Stimulated activated CD4-positive, alpha-beta T cell treated with anti-CD3 and anti-CD28 coated beads, TNF-alpha, amount 100 ng/mL, for 24 hours (primary cell): Measurements from ENCODE around the gene FAM107B.
A peak's percentile ranks its signal among the peaks of the same experiment; 100 is the strongest.
"Not testable (repeated sequence)": the region's sequence is repeated elsewhere in the genome, so short reads cannot be mapped to it uniquely, and the experiment has no call there.

Experiments
- DNase-seq, 3 experiments: peaks; one replicate each; pipeline ENCODE4 v3.0.0-alpha.2; 2020; ENCODE audit warnings: low read depth in 3 of 3

FAM107B gene

DNA sequence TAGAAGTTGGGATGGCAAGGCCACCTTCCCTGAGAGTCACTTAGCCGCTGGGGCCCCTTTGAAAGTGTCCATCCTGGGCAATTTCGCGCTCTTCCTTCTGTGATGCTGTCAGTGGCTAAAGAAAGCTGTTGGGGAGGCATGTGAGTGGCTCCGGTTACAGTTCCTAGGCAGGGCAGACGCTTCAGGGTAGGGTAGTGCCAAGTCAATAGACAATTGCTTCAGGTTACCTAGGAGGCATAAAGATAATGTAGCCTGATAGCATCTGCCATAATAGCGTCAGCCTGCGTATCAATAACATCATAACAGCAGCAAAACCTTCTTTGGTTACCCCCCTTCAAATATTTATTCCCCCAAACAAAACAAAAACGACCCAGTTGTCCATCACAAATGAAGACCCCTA is at the start of gene FAM107B:
TSS of gene FAM107B (minus strand) at position 101 of the 400 bp plus-strand sequence. CDS start 234 bp downstream, outside the sequence.
- no peak for DNase-seq

DNA sequence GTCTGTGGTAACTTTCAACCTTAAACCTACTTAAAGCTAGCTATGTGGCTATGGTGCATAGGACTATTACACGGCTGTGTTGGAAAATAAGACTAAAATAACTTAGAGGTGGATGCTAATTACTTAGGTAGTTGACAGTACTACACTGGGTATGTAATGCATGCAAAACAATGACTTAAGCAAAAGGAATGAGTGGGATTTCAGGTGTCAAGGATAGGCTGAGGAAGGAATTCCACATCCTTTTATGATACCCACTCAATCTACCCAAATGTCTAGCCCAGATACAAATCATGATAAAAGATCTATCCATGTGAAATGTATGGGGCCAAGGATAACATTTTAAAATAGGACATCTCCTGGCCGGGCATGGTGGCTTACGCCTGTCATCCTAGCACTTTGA is 49.3 kb upstream of the FAM107B start:
- DNase-seq: no peak

DNA sequence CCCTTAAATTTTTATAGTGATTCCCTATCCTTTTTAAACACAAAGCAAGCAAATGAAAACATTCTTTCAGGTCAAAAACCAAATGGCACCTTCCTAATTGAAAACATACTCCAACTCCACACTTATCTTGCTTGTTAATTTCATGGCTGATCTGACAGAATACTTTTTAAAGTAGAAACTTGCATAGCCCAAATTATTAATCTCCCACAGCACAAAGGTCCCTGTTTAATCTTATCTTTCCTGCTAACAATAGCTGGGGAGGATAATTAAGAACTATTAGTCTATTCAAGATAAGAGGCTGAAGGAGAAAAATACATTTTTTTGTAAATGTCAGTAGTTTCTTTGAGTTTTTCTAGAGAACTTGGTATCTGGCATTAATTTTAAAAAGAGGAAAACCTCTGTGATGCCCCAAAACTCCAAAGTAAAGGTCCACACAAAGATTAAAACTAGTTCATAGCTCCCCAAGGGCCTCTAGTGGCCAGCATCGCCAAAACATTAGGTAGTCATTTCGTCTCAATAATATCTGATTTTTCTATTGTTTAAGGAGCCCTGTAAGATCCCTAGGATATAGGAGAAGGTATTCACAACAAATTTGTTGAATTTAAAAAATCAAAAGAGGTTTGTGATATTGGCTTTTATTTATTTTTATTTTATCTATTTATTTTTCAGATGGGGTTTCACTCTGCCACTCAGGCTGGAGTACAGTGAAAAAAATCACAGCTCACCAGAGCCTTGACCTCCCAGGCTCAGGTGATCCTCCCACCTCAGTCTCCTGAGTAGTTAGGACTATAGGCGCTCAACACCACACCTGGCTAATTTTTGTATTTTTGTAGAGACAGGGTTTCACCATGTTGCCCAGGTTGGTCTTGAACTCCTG is 48.4 kb upstream of the FAM107B start:
- DNase-seq: peak in 2 of 3 experiments; percentile 17 to 26

DNA sequence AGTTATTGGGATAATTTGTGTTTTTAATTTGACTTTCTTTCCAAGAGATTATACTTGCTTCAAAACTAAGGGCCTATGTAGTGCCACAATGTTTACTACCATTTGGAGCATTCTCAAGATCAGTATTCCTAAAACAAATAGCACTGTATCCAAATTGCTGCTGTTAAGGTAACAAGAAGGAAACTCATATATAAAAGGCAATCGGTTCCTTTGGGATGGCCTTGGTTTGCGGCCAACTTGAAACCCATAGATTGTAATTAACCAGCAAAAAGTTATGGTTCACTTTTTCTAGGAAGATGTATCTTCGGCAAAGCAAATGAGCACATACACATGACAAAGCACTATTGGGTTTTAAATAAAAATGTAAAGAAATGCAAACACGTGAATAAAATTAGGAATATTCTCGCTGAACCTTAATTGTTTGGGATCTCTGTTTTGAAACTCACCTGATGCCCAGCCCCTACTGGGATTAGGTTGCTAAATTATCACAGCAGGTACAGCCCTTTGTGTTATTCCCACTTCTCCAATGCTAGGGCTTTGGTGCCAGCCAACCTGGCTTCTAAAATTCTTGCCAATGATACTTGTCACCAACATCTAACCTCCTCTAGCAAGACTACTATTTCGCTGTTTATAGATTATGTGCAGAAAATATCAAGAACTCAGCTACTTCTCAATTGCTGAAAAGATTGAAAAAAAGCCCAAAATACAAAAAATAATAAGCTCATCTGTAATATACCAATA is 47.1 kb upstream of the FAM107B start:
- no peak for DNase-seq

DNA sequence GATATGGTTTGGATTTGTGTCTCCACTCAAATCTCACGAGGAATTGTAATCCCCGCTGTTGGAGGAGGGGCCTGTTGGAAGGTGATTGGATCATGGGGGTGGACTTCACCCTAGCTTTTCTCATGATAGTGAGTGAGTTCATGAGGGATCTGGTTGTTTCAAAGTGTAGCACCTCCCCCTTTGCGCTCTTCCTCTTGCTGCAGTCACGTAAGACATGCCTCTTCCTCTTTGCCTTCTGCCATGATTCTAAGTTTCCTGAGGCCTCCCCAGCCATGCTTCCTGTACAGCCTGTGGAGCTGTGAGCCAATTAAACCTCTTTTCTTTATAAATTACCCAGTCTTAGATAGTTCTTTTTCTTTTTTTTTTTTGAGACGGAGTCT is 46.1 kb upstream of the FAM107B start:
- no peak for DNase-seq

DNA sequence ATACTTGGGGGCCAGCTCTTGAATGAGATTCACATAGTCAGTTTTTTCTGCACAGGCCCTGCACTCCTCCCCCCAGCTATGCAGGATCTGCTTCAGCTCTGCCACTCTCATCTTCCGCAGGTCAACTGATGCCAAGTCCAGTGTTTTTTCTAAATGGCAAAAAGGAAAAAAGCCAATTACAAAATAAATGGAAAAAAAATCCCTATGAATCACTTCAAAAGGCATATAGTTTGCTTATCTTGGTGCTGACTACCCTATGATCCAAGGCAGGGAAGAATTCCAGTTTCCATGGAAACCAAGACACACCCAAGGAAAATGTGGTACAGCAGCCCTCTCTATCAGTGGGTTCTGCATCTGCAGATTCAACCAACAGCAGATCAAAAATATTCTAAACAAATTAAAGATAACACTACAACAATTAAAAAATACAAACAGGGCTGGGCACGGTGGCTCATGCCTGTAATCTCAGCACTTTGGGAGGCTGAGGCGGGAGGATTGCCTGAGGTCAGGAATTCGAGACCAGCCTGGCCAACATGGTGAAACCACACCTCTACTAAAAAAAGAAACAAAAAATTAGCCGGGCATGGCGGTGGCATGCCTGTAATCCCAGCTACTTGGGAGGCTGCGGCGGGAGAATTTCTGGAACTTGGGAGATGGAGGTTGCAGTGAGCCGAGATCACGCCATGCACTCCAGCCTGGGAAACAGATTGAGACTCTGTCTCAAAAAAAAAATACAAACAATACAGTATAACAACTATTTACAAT is 45.5 kb upstream of the FAM107B start:
- DNase-seq: no peak

DNA sequence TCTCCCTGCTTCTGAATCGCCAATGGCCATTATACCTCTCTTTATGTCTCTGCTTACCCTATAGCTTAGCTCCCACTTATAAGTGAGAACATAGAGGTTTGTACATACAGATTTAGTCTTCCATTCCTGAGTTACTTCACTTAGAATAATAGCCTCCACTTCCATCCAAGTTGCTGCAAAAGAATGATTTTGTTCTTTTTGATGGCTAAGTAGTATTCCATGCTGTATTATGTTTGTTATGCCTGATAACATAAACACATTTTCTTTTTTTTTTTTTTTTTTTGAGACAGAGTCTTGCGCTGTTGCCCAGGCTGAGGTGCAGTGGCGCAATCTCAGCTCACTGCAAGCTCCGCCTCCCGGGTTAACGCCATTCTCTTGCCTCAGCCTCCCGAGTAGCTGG is 42.0 kb upstream of the FAM107B start:
- DNase-seq: not testable (repeated sequence)

DNA sequence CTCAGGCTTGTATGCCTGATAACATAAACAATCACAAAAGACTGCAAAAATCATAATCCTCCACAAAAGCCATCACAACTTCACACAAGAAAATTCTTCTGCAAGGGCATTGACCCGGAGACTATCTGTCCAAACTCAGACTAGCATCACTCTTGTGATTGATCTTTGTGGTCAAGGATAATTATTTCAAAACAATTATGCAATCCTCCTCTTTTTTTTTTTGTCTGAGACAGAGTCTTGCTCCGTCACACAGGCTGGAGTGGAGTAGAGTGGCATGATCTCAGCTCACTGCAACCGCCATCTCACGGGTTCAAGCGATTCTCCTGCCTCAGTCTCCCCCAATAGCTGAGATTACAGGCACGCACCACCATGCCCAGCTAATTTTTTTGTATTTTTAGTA is 41.0 kb upstream of the FAM107B start:
- DNase-seq: no peak

DNA sequence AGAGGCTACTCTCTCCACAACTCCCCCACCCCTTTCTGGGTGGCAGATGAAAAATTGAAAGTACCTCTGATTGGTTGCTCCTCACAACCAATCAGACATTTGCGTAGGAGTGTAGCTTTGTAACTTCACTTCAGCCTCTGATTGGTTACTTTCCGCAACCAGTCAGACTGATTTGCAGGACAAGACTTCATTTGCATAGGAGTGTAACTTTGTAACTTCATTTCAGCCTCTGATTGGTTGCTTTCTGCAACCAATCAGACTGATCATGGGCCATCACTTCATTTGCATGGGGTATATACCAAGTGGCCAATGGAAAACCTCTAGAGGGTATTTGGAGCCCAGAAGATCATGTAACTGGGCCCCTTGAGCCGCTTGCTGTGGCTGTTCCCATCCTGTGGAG is 37.6 kb upstream of the FAM107B start:
- no peak for DNase-seq

DNA sequence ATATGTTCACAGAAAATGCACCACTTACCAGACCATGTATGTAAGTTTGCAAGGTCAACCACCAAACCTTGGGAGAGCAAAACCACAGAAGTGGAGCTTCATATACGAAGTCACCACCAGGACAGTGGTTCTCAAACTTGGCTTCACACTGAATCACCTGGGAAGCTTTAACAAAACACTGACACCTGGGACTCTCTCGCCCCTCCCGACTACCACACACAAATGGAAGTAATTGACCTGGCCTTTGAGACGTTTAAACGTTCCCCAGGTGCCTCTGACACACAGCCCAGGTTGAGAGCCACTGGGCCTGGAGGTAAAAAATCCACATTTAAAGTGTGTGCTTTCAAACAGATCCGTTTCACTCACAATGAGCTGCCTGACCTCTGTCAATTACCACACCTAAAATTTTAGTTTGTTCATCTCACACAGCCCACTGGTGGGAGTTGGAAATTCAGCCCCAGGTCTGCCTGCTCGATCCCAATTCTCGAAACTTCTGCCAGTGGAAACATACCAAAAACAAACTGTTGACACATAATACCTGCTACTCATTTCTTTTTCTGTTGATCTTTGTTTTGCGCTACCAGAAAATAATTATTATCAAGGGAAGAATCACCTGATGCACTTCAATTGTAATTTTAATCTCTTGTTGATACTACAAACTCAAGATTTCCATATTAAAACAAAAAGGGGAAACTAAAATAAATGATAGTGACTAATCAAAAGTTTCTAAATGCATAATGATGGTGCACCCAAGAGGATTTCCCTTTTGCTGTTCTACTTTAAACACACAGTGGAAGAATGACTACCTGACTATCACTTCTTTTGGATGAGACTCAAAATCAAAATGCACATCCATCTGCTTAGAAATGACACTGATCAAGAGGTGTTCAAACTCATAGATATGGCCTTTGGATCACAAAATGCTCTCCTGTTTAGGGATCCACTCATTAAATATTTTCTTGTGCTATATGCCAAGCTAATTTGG is 36.6 kb upstream of the FAM107B start:
- DNase-seq: no peak

DNA sequence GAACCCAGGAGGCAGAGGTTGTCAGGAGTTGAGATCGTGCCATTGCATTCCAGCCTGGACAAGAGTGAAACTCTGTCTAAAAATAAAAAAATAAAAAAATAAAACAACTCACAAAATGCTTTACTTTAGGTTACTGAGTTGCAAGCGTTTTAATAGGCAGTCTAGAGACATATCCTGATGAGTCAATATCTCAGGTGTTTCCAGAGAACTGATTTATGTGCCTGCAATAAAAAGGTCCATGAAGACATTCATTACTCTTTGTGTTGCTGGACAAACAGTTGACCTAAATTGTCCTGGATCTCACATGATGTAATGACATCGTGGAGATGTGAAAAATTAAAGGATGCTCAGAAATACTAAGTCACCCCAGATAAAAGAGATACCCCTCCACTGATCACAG is 31.6 kb upstream of the FAM107B start:
- no peak for DNase-seq

DNA sequence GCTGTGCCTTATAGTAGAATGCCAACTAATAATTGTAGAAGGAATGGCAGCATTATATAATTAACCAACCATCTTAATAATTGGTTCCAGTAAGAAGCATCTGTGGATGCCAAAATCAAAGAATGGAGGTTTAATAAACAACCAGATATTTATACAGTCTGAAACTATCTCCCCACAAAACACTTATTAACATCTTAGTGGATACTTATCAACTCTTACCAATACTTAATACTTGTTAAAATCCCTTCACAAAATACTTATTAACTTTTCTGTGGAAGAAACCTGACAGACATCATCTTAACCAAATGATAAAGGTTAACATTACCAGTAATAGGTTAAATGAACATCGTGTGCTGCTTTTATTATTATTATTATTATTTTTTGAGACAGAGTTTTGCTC is 29.1 kb upstream of the FAM107B start:
- no peak for DNase-seq

DNA sequence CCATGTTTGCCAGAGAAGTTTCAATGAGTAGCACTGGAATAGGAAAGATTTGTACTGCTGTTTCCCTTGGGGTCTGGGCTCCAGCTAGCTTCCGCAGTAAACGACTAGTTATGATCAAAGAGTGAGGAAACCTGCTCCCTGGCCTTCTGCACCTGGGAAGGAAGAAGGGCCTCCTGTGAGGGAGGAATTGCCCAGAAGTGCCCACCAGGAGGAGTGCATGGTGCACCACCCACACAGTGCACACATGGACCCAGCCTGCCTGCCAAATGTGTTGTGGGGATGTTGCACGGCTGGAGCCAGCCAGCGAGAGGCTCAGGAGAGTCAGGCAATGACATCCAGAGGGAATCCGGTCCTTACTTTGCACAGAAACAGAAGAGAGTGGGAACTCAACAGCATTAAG is 27.0 kb upstream of the FAM107B start:
- no peak for DNase-seq

DNA sequence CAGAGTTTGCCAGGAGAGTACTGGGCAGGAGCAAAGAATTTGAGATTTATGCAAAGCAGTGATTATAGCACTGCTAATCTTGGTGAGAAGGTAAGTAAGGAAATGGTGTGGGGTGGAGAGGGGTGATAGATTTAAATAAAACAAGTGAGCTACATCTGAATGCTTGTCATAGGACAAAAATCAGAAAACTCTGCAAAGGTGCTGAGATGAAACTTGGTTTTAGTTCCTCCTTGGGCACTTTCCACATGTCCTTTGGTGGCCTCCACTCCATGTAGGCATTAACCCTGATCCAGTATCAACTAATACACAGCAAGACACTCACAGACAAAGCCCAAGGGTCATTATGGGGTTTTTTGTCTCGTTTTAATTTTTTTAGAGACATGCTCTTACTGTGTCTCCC is 25.7 kb upstream of the FAM107B start:
- no peak for DNase-seq

DNA sequence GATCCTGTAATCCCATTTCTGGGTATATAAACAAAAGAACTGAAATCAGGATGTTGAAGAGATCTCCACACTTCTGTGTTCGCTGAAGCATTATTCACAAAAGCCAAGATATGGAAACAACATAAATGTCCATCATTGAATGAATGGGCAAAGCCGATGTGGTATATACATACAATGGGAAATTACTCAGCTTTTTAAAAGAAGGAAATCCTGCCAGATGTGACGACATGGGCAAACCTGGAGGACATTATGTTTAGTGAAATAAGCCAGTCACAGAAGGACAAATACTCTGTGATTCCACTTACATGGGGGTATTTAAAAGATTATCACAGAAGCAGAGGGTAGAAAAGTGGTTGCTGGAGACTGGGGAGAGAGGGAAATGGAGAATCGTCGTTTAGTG is 23.9 kb upstream of the FAM107B start:
- DNase-seq: no peak

DNA sequence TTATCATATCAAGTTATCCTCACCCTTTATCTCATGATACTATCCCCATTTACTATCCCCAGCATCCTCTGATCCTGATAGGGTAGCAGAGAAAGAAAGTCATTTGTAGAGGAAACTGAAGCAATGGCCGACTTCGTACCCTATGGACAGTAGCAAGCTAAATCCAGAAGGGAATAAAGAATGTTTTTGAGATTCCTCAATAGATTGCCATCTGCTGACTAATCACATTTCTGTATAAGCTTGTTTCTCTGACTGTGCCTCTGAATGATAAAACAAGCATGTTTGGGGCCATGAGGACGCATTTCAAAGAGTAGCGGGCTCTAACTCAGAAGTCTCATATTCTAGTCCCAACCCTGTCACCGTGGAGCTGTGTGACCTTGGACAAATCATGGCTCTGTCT is 13.2 kb upstream of the FAM107B start:
- DNase-seq: no peak

DNA sequence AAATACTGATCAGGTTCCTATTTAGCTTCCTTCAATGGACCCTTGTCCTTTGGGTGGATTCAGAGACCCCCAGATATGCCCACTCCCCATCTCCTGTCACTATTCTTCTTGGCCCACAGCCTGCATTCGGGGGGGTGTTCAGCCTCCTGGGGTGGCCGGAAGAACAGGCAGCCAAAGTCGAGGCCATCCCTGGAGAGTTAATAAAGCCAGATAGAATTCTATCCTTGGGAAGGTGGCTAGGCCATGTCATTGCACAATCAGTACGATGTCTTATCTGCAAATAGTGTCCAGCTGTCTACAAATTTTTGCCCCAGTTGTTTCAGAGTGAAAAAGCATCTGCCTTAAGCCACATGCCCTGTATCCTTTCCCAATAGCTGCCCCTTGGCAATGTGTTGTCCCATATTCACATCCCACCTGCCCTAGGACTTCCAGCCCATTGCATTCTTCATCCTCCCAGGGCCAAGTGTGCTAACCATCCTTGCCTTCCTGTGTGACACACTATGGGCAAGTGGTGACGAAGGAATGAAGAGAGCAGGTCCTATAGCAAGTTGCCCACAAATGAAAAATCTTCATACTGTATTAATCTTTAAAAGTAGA is 9.9 kb upstream of the FAM107B start:
- DNase-seq: no peak

DNA sequence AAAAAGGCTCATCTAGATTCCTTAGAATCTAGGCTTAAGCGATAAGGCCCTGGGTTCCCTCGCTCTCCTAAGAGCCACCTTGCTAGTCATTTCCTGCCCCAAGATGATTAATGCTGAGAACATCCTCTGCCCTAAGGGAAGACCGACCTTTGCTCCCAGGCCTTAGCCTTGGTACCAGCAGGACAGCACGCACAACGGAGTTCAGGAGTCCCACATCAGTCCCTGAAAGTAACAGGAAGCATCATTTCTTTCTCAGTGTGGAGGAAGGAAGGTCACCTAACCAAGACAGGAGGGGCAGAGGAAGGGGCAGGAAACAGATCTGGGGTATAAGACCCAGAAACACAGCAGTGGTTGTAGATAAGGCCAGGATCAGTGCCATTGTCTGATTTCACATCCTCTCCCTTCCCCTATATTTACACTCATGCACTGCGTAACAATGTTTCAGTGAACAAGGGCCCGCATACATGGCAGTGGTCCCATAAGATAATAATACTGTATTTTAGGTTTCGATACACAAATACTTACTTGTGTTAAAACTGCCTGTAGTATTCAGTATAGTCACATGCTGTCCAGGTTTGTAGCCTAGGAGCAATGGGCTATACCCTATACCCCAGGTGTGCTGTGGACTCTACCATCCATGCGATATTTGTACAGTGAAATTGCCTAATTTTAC is 8.1 kb upstream of the FAM107B start:
- DNase-seq: peak in 1 of 3 experiments; percentile 1

DNA sequence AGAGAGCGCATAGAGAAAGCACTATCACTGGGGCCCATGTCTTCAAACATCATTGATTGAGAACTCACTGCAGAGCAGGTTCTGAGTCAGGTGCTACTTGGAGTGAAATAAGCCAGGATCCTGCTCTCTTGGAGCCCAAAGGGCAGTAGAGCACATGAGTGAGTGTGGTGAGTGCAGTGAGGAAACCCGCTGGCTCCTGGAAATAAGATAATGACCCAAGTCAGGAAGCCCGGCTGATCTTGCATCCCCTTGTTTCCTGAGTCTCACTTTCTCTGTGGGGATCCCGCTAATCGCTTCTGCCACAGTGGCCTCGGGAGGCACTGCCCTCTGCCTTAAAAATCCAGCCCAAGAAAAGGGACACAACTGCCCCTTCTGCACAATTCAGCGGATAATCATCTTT is 7.1 kb upstream of the FAM107B start:
- no peak for DNase-seq

DNA sequence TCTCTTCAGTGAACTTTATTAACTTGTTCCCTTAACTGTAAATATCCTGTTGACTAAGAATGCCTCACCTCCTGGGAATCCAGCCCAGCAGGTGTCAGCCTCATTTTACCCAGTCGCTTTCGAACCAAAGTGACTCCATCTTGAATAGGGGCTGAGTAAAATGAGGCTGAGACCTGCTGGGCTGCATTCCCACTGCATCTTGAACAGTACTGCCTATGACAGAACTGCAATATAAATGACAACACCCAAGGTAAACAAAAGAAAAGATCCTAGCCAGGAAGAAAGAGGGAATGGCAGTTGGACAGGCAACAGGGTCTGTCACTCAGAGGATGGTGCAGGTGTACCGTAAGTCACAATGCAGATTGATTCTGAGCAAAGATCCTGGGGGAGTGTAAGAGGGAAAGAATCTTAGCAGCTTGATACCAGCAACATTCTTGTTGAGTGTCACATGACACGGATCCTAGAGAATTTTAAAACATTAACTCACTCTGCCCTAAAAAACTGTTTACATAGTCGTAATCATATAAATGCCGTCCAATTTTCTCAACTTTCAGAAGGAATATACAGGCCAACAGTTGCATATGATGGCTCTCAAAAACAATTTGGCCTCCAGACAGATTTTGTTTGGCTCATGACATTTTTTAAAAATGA is 4.4 kb upstream of the FAM107B start:
- DNase-seq: no peak
